Epithelial cell of esophagus (primary cell): ENCODE measurements around the gene MISFA.
A peak's percentile ranks its signal among the peaks of the same experiment; 100 is the strongest.

Experiments
- DNase-seq: peaks from one replicate; pipeline ENCODE4 v3.0.0; 2010; ENCODE audit warnings: low read depth
- H3K4me3 ChIP-seq: 2 replicates; pipeline ENCODE4 v1.5.1; 2011; ENCODE audit warnings: mild to moderate bottlenecking, low read length, control low read depth
- CTCF ChIP-seq: IDR thresholded peaks from 2 replicates; pipeline ENCODE4 v1.5.1; 2011; ENCODE audit warnings: low read depth, mild to moderate bottlenecking, low read length, control low read depth, inconsistent platforms; ENCODE audit not compliant: insufficient read depth; ENCODE audit errors: missing control alignments

The MISFA gene

GRCh38 chr11:18599739-18600230 is at the start of gene MISFA:
MISFA (plus strand) TSS chr11:18599789; CDS start chr11:18599929, 140 bp downstream.
- DNase-seq = no peak
- TF ChIP-seq CTCF = no peak
- H3K4me3 ChIP-seq = no peak within 1 kb of the TSS

- TF ChIP-seq CTCF = no peak
- no peak for DNase-seq
- no peak overlapping the region for H3K4me3 ChIP-seq
These were observed 36.4 kb upstream of the MISFA start for GRCh38 chr11:18563090-18563730.

- no peak for DNase-seq
- H3K4me3 ChIP-seq = no peak overlapping the region
- no peak for TF ChIP-seq CTCF
These were observed 35.4 kb upstream of the MISFA start for GRCh38 chr11:18564149-18564548.

- peak; percentile 23 for DNase-seq
- H3K4me3 ChIP-seq = no peak overlapping the region
- no peak for TF ChIP-seq CTCF
These were observed 33.2 kb upstream of the MISFA start for GRCh38 chr11:18566406-18566805.

GRCh38 chr11:18567081-18567480 is 32.5 kb upstream of the MISFA start:
- no peak for TF ChIP-seq CTCF
- peak; percentile 24 for DNase-seq
- H3K4me3 ChIP-seq = no peak overlapping the region

- DNase-seq = no peak
- TF ChIP-seq CTCF = no peak
- no peak overlapping the region for H3K4me3 ChIP-seq
These were observed 24.2 kb upstream of the MISFA start for GRCh38 chr11:18575361-18575760.
